HEK293 (cell line): ENCODE results near the gene UBE2V1.

Experiments used
- CTCF ChIA-PET: fragments of 350-600 bp; formaldehyde crosslinking; extraction: SDS; loops from one replicate; lab custom pipeline; 2021; ENCODE audit warnings: antibody characterized with exemption; lab: Yijun Ruan, JAX
- POLR2A ChIA-PET: fragments of 300-600 bp; formaldehyde crosslinking; extraction: SDS; loops from one replicate; lab custom pipeline; 2020; ENCODE audit warnings: antibody characterized with exemption, inconsistent platforms; lab: Yijun Ruan, JAX
- H3K27ac ChIP-seq: fragments of 200-500 bp; sonication (Bioruptor generic); 2 replicates; pipeline ENCODE4 v1.5.1; 2014; ENCODE audit warnings: low read depth, low read length, control low read depth, inconsistent platforms; ENCODE audit errors: extremely low read depth
- H3K36me3 ChIP-seq, 2 experiments: fragments of 200-500 bp in 1 of 2; sonication (Bioruptor generic) in 1 of 2; 1 replicate in 1 of 2; 2 replicates in 1 of 2; pipeline ENCODE4 v1.5.1; 2014 to 2017; ENCODE audit warnings: inconsistent platforms in 2 of 2, low read length in 2 of 2; ENCODE audit not compliant: control insufficient read depth in 2 of 2, insufficient read depth in 1 of 2
- H3K4me1 ChIP-seq: fragments of 200-500 bp; sonication (Bioruptor generic); 2 replicates; pipeline ENCODE4 v1.5.1; 2014; ENCODE audit warnings: mild to moderate bottlenecking, low read length, inconsistent platforms; ENCODE audit not compliant: control insufficient read depth, insufficient read depth
- H3K4me3 ChIP-seq: 2 replicates; pipeline ENCODE4 v1.5.1; 2011; ENCODE audit warnings: low read depth, mild to moderate bottlenecking, control low read depth, low read length, moderate library complexity
- H3K9me3 ChIP-seq: fragments of 200-500 bp; sonication (Bioruptor generic); 2 replicates; pipeline ENCODE4 v1.5.1; 2014; ENCODE audit warnings: low read depth, low read length, inconsistent platforms; ENCODE audit not compliant: control insufficient read depth, insufficient read depth
- GLIS1 ChIP-seq: fragments of 450-650 bp; formaldehyde crosslinking; IDR thresholded peaks from 2 replicates; pipeline ENCODE4 v1.5.1; 2016; ENCODE audit warnings: missing biosample characterization, missing genetic modification characterization
- HOXA7 ChIP-seq: sonication (generic); formaldehyde crosslinking; IDR thresholded peaks from 2 replicates; pipeline ENCODE4 v1.8.1; 2022; ENCODE audit warnings: missing genetic modification reagents, borderline replicate concordance
- IKZF3 ChIP-seq: fragments of 450-650 bp; IDR thresholded peaks from 2 replicates; pipeline ENCODE4 v1.5.0; 2018; ENCODE audit warnings: missing biosample characterization, mild to moderate bottlenecking, missing genetic modification characterization, moderate library complexity
- KLF1 ChIP-seq: fragments of 450-650 bp; formaldehyde crosslinking; IDR thresholded peaks from 2 replicates; pipeline ENCODE4 v1.5.1; 2016; ENCODE audit warnings: missing biosample characterization, missing genetic modification characterization
- OSR2 ChIP-seq: fragments of 450-650 bp; formaldehyde crosslinking; IDR thresholded peaks from 2 replicates; pipeline ENCODE4 v1.5.1; 2016; ENCODE audit warnings: missing biosample characterization, missing genetic modification characterization
- PRDM4 ChIP-seq: fragments of 450-650 bp; formaldehyde crosslinking; IDR thresholded peaks from 2 replicates; pipeline ENCODE4 v1.5.1; 2017; ENCODE audit warnings: missing biosample characterization, missing genetic modification characterization
- SCRT1 ChIP-seq: fragments of 450-650 bp; formaldehyde crosslinking; IDR thresholded peaks from 2 replicates; pipeline ENCODE4 v1.5.1; 2016; ENCODE audit warnings: missing biosample characterization, missing genetic modification characterization, borderline replicate concordance
- SP3 ChIP-seq: fragments of 450-650 bp; formaldehyde crosslinking; IDR thresholded peaks from 2 replicates; pipeline ENCODE4 v1.5.1; 2016; ENCODE audit warnings: missing biosample characterization, missing genetic modification characterization
- ZIC2 ChIP-seq: fragments of 450-650 bp; formaldehyde crosslinking; IDR thresholded peaks from 2 replicates; pipeline ENCODE4 v1.5.1; 2016; ENCODE audit warnings: missing biosample characterization, missing genetic modification characterization
- ZNF148 ChIP-seq: fragments of 450-650 bp; formaldehyde crosslinking; IDR thresholded peaks from 2 replicates; pipeline ENCODE4 v1.5.0; 2017; ENCODE audit warnings: missing biosample characterization, missing genetic modification characterization, borderline replicate concordance
- ZNF157 ChIP-seq: fragments of 450-650 bp; formaldehyde crosslinking; IDR thresholded peaks from 2 replicates; pipeline ENCODE4 v1.5.1; 2016; ENCODE audit warnings: missing biosample characterization, missing genetic modification characterization
- ZNF24 ChIP-seq: fragments of 450-650 bp; formaldehyde crosslinking; IDR thresholded peaks from 2 replicates; pipeline ENCODE4 v1.5.1; 2016; ENCODE audit warnings: missing biosample characterization, missing genetic modification characterization
- ZNF26 ChIP-seq: fragments of 450-650 bp; formaldehyde crosslinking; IDR thresholded peaks from 2 replicates; pipeline ENCODE4 v1.5.1; 2016; ENCODE audit warnings: missing biosample characterization, missing genetic modification characterization
- ZNF292 ChIP-seq: fragments of 450-650 bp; formaldehyde crosslinking; IDR thresholded peaks from 2 replicates; pipeline ENCODE4 v1.5.1; 2016; ENCODE audit warnings: low read depth, missing biosample characterization, missing genetic modification characterization, borderline replicate concordance
- ZNF324 ChIP-seq: fragments of 450-650 bp; formaldehyde crosslinking; IDR thresholded peaks from 2 replicates; pipeline ENCODE4 v1.5.1; 2016; ENCODE audit warnings: missing biosample characterization, missing genetic modification characterization
- ZNF350 ChIP-seq: fragments of 450-650 bp; formaldehyde crosslinking; IDR thresholded peaks from 2 replicates; pipeline ENCODE4 v1.5.0; 2017; ENCODE audit warnings: missing biosample characterization, mild to moderate bottlenecking, missing genetic modification characterization
- ZNF560 ChIP-seq: fragments of 450-650 bp; formaldehyde crosslinking; IDR thresholded peaks from 2 replicates; pipeline ENCODE4 v1.5.1; 2017; ENCODE audit warnings: missing biosample characterization, missing genetic modification characterization, borderline replicate concordance
- ZNF600 ChIP-seq: fragments of 450-650 bp; formaldehyde crosslinking; IDR thresholded peaks from 2 replicates; pipeline ENCODE4 v1.5.1; 2016; ENCODE audit warnings: missing biosample characterization, missing genetic modification characterization
- ZNF645 ChIP-seq: fragments of 450-650 bp; formaldehyde crosslinking; IDR thresholded peaks from 2 replicates; pipeline ENCODE4; 2016; ENCODE audit warnings: missing biosample characterization, missing genetic modification characterization

The UBE2V1 gene

GRCh38 chr20:50108556-50109235 is 4.3 kb downstream of the UBE2V1 start:
- H3K9me3 ChIP-seq: no peaks in the 10 kb centered on the region
- H3K27ac ChIP-seq: no peak overlapping the region; the same call in 1 of the 2 replicates
- peaks cover 7% of the 10 kb centered on the region; the same call in 1 of the 2 replicates for H3K4me1 ChIP-seq
- no peak overlapping the region for H3K4me3 ChIP-seq
- ChIA-PET POLR2A (interaction anchor here (0.7 kb wide), 2 partner anchors 16 to 89 kb away, joined by 4 to 5 read pairs; no protein-coding TSS in a partner anchor), CTCF (interaction anchor here (0.7 to 2.6 kb wide), 4 partner anchors 12 to 71 kb away, joined by 4 to 8 read pairs (median 4); no protein-coding TSS in a partner anchor)
- no peak for TF ChIP-seq SCRT1 (tag by site-specific recombination)
- TF ChIP-seq ZNF600 (tag by site-specific recombination): peak; percentile 56; the same call in 1 of the 2 replicates
- TF ChIP-seq IKZF3 (tag by site-specific recombination): 0 out of 2 replicates have a peak, but pooled peaks have one; percentile 29
- TF ChIP-seq ZNF157: no peak
- no peak for TF ChIP-seq ZIC2 (tag by site-specific recombination)
- TF ChIP-seq SP3 (tag by site-specific recombination): peak; percentile 24; the same call in 1 of the 2 replicates
- H3K36me3 ChIP-seq: peaks cover 0 to 26% of the 10 kb centered on the region in 2 experiments; a peak in 2 of 3 replicates

GRCh38 chr20:50107796-50108331 is 5.1 kb downstream of the UBE2V1 start:
- H3K9me3 ChIP-seq: no peaks in the 10 kb centered on the region
- H3K27ac ChIP-seq: no peak overlapping the region; the same call in 1 of the 2 replicates
- H3K36me3 ChIP-seq: peaks cover 0 to 26% of the 10 kb centered on the region in 2 experiments; a peak in 2 of 3 replicates
- TF ChIP-seq PRDM4: peak; percentile 98
- TF ChIP-seq ZNF324 (tag by site-specific recombination): no peak
- TF ChIP-seq KLF1 (tag by site-specific recombination): 0 out of 2 replicates have a peak, but pooled peaks have one; percentile 13
- TF ChIP-seq, all 188 proteins: peak for 2
- POLR2A ChIA-PET: no interaction called here
- Histone ChIP-seq H3K4me3 (no peak overlapping the region), H3K4me1 (peaks cover 7% of the 10 kb centered on the region; the same call in 1 of the 2 replicates)
- CTCF ChIA-PET: interaction anchor here (0.6 to 1.9 kb wide), 2 partner anchors 17 to 129 kb away, joined by 3 to 5 read pairs; no protein-coding TSS in a partner anchor

GRCh38 chr20:50107086-50107660 is 5.8 kb downstream of the UBE2V1 start:
- POLR2A ChIA-PET: interaction anchor here (0.6 to 2.1 kb wide), 5 partner anchors 9 to 118 kb away, joined by 3 to 12 read pairs (median 5); no protein-coding TSS in a partner anchor
- no peak overlapping the region for H3K27ac ChIP-seq
- H3K9me3 ChIP-seq: no peaks in the 10 kb centered on the region
- H3K36me3 ChIP-seq: peaks cover 0 to 26% of the 10 kb centered on the region in 2 experiments; a peak in 2 of 3 replicates
- peaks cover 7% of the 10 kb centered on the region; the same call in 1 of the 2 replicates for H3K4me1 ChIP-seq
- CTCF ChIA-PET: interaction anchor here (0.6 to 1.9 kb wide), 4 partner anchors 16 to 128 kb away, joined by 3 to 5 read pairs (median 4); no protein-coding TSS in a partner anchor
- no peak overlapping the region for H3K4me3 ChIP-seq
- TF ChIP-seq GLIS1 (tag by site-specific recombination) (no peak), ZNF292 (tag by site-specific recombination) (no peak), ZNF24 (no peak), ZNF26 (tag by site-specific recombination) (no peak), ZNF350 (tag by site-specific recombination) (no peak), HOXA7 (CRISPR knock-in tag) (no peak), ZNF148 (tag by site-specific recombination) (no peak), ZNF645 (tag by site-specific recombination) (no peak), ZNF560 (tag by site-specific recombination) (no peak), OSR2 (no peak)
